HepG2 (cell line): ENCODE results near the gene SMAD6. TPM values are rescaled to one million over a fixed set of nuclear protein-coding genes. Genes with fewer than 3 reads are reported as not detected.
A peak's percentile ranks its signal among the peaks of the same experiment; 100 is the strongest.

Experiments
- ARID3A ChIP-seq: IDR thresholded peaks from 2 replicates; pipeline ENCODE4 v1.6.1; 2012; ENCODE audit warnings: low read depth, low read length, improper control_type of control experiment
- DBP ChIP-seq: sonication (generic); formaldehyde crosslinking; IDR thresholded peaks from 2 replicates; pipeline ENCODE4 v1.4.0; 2020; ENCODE audit warnings: missing genetic modification reagents; ENCODE audit errors: not compliant biosample characterization
- FOXA3 ChIP-seq: IDR thresholded peaks from 2 replicates; pipeline ENCODE4 v1.6.1; 2016; ENCODE audit warnings: missing genetic modification reagents, missing compliant biosample characterization
- HMGXB4 ChIP-seq, 2 experiments: sonication (generic) in 1 of 2; formaldehyde crosslinking in 1 of 2; IDR thresholded peaks; 2 replicates each; pipeline versions ENCODE4 v1.4.0 to v1.6.1; 2018 to 2020; ENCODE audit warnings: missing genetic modification reagents in 2 of 2, borderline replicate concordance in 1 of 2, low read depth in 1 of 2, mild to moderate bottlenecking in 1 of 2, missing biosample characterization in 1 of 2
- HNF4A ChIP-seq: sonication (generic); formaldehyde crosslinking; IDR thresholded peaks from 2 replicates; pipeline ENCODE4 v1.4.0; 2020; ENCODE audit warnings: missing genetic modification reagents
- KDM2A ChIP-seq: sonication (generic); formaldehyde crosslinking; IDR thresholded peaks from 2 replicates; pipeline ENCODE4 v1.4.0; 2020; ENCODE audit warnings: low read depth, missing genetic modification reagents, borderline replicate concordance
- KLF13 ChIP-seq: sonication (generic); formaldehyde crosslinking; IDR thresholded peaks from 2 replicates; pipeline ENCODE4 v1.4.0; 2020; ENCODE audit warnings: mild to moderate bottlenecking, missing genetic modification reagents
- NFYC ChIP-seq: IDR thresholded peaks from 2 replicates; pipeline ENCODE4 v1.6.1; 2016; ENCODE audit warnings: missing genetic modification reagents, missing compliant biosample characterization
- SALL1 ChIP-seq: sonication (generic); formaldehyde crosslinking; IDR thresholded peaks from 2 replicates; pipeline ENCODE4 v1.8.0; 2022; ENCODE audit warnings: mild to moderate bottlenecking, missing genetic modification reagents
- SMARCE1 ChIP-seq: fragments of 450-650 bp; IDR thresholded peaks from 2 replicates; pipeline ENCODE4 v1.6.1; 2017; ENCODE audit warnings: borderline replicate concordance
- SPEN ChIP-seq: sonication (generic); formaldehyde crosslinking; IDR thresholded peaks from 2 replicates; pipeline ENCODE4 v1.5.1; 2020; ENCODE audit warnings: low read depth, mild to moderate bottlenecking, missing genetic modification reagents
- TFDP1 ChIP-seq: IDR thresholded peaks from 2 replicates; pipeline ENCODE4 v1.6.1; 2016; ENCODE audit warnings: missing compliant biosample characterization, missing genetic modification reagents, borderline replicate concordance
- TFDP2 ChIP-seq: sonication (generic); formaldehyde crosslinking; IDR thresholded peaks from 2 replicates; pipeline ENCODE4 v1.4.0; 2020; ENCODE audit warnings: missing genetic modification reagents
- ZBTB43 ChIP-seq: sonication (generic); formaldehyde crosslinking; conservative IDR thresholded peaks from 2 replicates; pipeline ENCODE4 v1.4.0; 2020; ENCODE audit warnings: missing genetic modification reagents
- ZBTB7B ChIP-seq: sonication (generic); formaldehyde crosslinking; IDR thresholded peaks from 2 replicates; pipeline ENCODE4 v1.4.0; 2020; ENCODE audit warnings: missing genetic modification reagents
- ZBTB8A ChIP-seq: sonication (generic); formaldehyde crosslinking; IDR thresholded peaks from 2 replicates; pipeline ENCODE4 v1.4.0; 2020; ENCODE audit warnings: mild to moderate bottlenecking, low read depth, missing genetic modification reagents, borderline replicate concordance
- ZC3H4 ChIP-seq: sonication (generic); formaldehyde crosslinking; IDR thresholded peaks from 2 replicates; pipeline ENCODE4 v1.4.0; 2020; ENCODE audit warnings: missing genetic modification reagents, borderline replicate concordance
- ZKSCAN1 ChIP-seq: fragments of 150-350 bp; IDR thresholded peaks from 2 replicates; pipeline ENCODE4 v1.6.1; 2014; ENCODE audit warnings: low read length
- ZMYM4 ChIP-seq: sonication (generic); formaldehyde crosslinking; IDR thresholded peaks from 2 replicates; pipeline ENCODE4 v1.8.1; 2023; ENCODE audit warnings: mild to moderate bottlenecking, missing genetic modification reagents
- ZNF180 ChIP-seq: sonication (generic); formaldehyde crosslinking; IDR thresholded peaks from 2 replicates; pipeline ENCODE4 v1.4.0; 2020; ENCODE audit warnings: low read depth, missing genetic modification reagents, borderline replicate concordance
- ZNF577 ChIP-seq: sonication (generic); formaldehyde crosslinking; IDR thresholded peaks from 2 replicates; pipeline ENCODE4 v1.4.0; 2020; ENCODE audit warnings: mild to moderate bottlenecking, low read depth, missing genetic modification reagents, borderline replicate concordance
- ZSCAN9 ChIP-seq: IDR thresholded peaks from 2 replicates; pipeline ENCODE4 v1.6.1; 2016; ENCODE audit warnings: borderline replicate concordance
- polyA plus RNA-seq, 8 experiments: library from polyadenylated mRNA; depleted of rRNA in 3 of 8; stranded (reverse) in 7 of 8; unstranded in 1 of 8; fragments of >200 nt; fragmentation: Illumina TruSeq in 4 of 8; extraction: Trizol in 4 of 8; gene quantifications; 2 replicates each; pipeline versions ENCODE4 v1.2.1 to v1.2.3, GENCODE V29; 2011 to 2016; ENCODE audit warnings: low read depth in 4 of 8, missing spikeins in 1 of 8, mixed read lengths in 1 of 8; ENCODE audit not compliant: insufficient read depth in 1 of 8
- total RNA-seq, 5 experiments: library from RNA; depleted of rRNA; stranded (reverse); fragments of >200 nt; fragmentation: Illumina TruSeq; extraction: Trizol; gene quantifications; 2 replicates each; pipeline ENCODE4 v1.2.3, GENCODE V29; 2016; ENCODE audit warnings: low read depth in 1 of 5

Gene SMAD6
- total and polyA plus RNA-seq, 2 of the 13 experiments (the other 11 are each of a cell fraction or from before 2014, with no cell fraction given): 3.3 to 4.4 TPM

- TF ChIP-seq ZBTB43 (CRISPR knock-in tag) (0 out of 2 replicates have a peak, but pooled peaks have one; percentile 49), TFDP1 (CRISPR knock-in tag) (no peak), ZNF577 (no peak), NFYC (CRISPR knock-in tag) (peak; percentile 41; the same call in 1 of the 2 replicates), ZMYM4 (CRISPR knock-in tag) (no peak), ZC3H4 (no peak), SALL1 (CRISPR knock-in tag) (peak; percentile 48; the same call in 1 of the 2 replicates), HNF4A (CRISPR knock-in tag) (peak; percentile 36; the same call in 1 of the 2 replicates), KLF13 (CRISPR knock-in tag) (no peak), TFDP2 (0 out of 2 replicates have a peak, but pooled peaks have one; percentile 20), ZBTB8A (no peak), HMGXB4 (CRISPR knock-in tag; IDR thresholded peaks at IDR 0.05; ENCODE audit: borderline replicate concordance in 1 of 2, low read depth in 1 of 2) (0 out of 4 replicates have a peak, but pooled peaks of 1 of the 2 experiments have one; percentile 18), ZNF180 (CRISPR knock-in tag) (no peak), DBP (CRISPR knock-in tag) (no peak), KDM2A (CRISPR knock-in tag) (peak; percentile 34; the same call in 1 of the 2 replicates), FOXA3 (CRISPR knock-in tag) (peak; percentile 71), ZKSCAN1 (no peak), ZBTB7B (CRISPR knock-in tag) (peak; percentile 60; the same call in 1 of the 2 replicates), ARID3A (no peak), SMARCE1 (no peak), SPEN (CRISPR knock-in tag) (no peak), ZSCAN9 (CRISPR knock-in tag) (peak; percentile 59; the same call in 1 of the 2 replicates)
These were observed 22.4 kb upstream of the SMAD6 start (continued) for GRCh38 chr15:66679657-66680108.
